Activated CD4-positive, alpha-beta memory T cell treated with anti-CD3 and anti-CD28 coated beads, Interleukin-2, amount 10 ng/mL, durations not matched to agents 7 days and 5 days (primary cell): ENCODE data around the gene MPG. TPM values are rescaled to one million over a fixed set of nuclear protein-coding genes. Genes with fewer than 3 reads are reported as not detected.
A peak's percentile ranks its signal among the peaks of the same experiment; 100 is the strongest.

Experiments
- CTCF ChIA-PET: fragments of 350-600 bp; sonication (Branson Sonifier 250); formaldehyde crosslinking; loops from one replicate; lab custom pipeline; 2021; ENCODE audit warnings: antibody characterized with exemption, inconsistent platforms; lab: Charles Lee
- POLR2A ChIA-PET: fragments of 350-600 bp; sonication (Branson Sonifier 250); formaldehyde crosslinking; loops from one replicate; lab custom pipeline; 2021; ENCODE audit warnings: antibody characterized with exemption; lab: Charles Lee
- DNase-seq: peaks from one replicate; pipeline ENCODE4 v3.0.0-alpha.2; 2020
- H3K27ac Mint-ChIP-seq: one replicate; pipeline ENCODE4 v1.8.0; 2021; ENCODE audit warnings: mild to moderate bottlenecking, mixed read lengths
- H3K27me3 Mint-ChIP-seq: one replicate; pipeline ENCODE4 v1.8.0; 2021; ENCODE audit warnings: mixed read lengths
- H3K36me3 Mint-ChIP-seq: one replicate; pipeline ENCODE4 v1.8.0; 2021; ENCODE audit warnings: low read depth, mixed read lengths
- H3K4me1 Mint-ChIP-seq: one replicate; pipeline ENCODE4 v1.8.0; 2021; ENCODE audit warnings: mixed read lengths
- H3K4me3 Mint-ChIP-seq: one replicate; pipeline ENCODE4 v1.8.0; 2021; ENCODE audit warnings: mild to moderate bottlenecking, mixed read lengths
- H3K9me3 Mint-ChIP-seq: one replicate; pipeline ENCODE4 v1.8.0; 2021; ENCODE audit warnings: mixed read lengths
- total RNA-seq, 2 experiments: library from RNA; stranded (reverse); gene quantifications; one replicate each; pipeline ENCODE4 v1.2.3, GENCODE V29; 2021

MPG gene
- total RNA-seq, 2 experiments from 2014 or later = 59.9 to 64.3 TPM

- CTCF ChIA-PET = interaction anchor here (0.6 to 2.2 kb wide), 4 partner anchors 11 to 30 kb away, joined by 3 to 21 read pairs (median 4); no protein-coding TSS in a partner anchor
- H3K27ac Mint-ChIP-seq = peak overlapping the region; percentile 59
These were observed 23.8 kb upstream of the MPG start for GRCh38 chr16:54237-54581.

GRCh38 chr16:55571-56136 lies 22.4 kb upstream of the MPG start:
- no peaks in the 10 kb centered on the region for H3K27me3 Mint-ChIP-seq
- ChIA-PET POLR2A (interaction anchor here (0.9 to 1.1 kb wide), 3 partner anchors 10 to 29 kb away, joined by 3 read pairs; no protein-coding TSS in a partner anchor), CTCF (interaction anchor here (1.0 kb wide), 1 partner anchor 10 kb away, joined by 4 read pairs; no protein-coding TSS in a partner anchor)
- peaks cover 21% of the 10 kb centered on the region for H3K36me3 Mint-ChIP-seq
- H3K4me1 Mint-ChIP-seq = peaks cover 28% of the 10 kb centered on the region
- H3K4me3 Mint-ChIP-seq = peak overlapping the region; percentile 14
- H3K27ac Mint-ChIP-seq = no peak overlapping the region
- no peaks in the 10 kb centered on the region for H3K9me3 Mint-ChIP-seq
- no peak for DNase-seq

More at GRCh38 chr16:54237-54581, 23.8 kb upstream of the MPG start:
- H3K4me1 Mint-ChIP-seq = peaks cover 34% of the 10 kb centered on the region
- H3K27me3 Mint-ChIP-seq = no peaks in the 10 kb centered on the region
- H3K36me3 Mint-ChIP-seq = peaks cover 27% of the 10 kb centered on the region
- no peak for DNase-seq
- H3K9me3 Mint-ChIP-seq = no peaks in the 10 kb centered on the region
- POLR2A ChIA-PET = interaction anchor here (0.7 to 2.5 kb wide), 5 partner anchors 8 to 34 kb away, joined by 3 to 18 read pairs (median 11); partner anchors contain the start of gene MPG
- peak overlapping the region; percentile 98 for H3K4me3 Mint-ChIP-seq

GRCh38 chr16:56231-56927 lies 21.6 kb upstream of the MPG start:
- Mint-ChIP-seq H3K27me3 (no peaks in the 10 kb centered on the region), H3K4me3 (peak overlapping the region; percentile 14), H3K27ac (no peak overlapping the region), H3K9me3 (no peaks in the 10 kb centered on the region), H3K4me1 (peaks cover 21% of the 10 kb centered on the region), H3K36me3 (peaks cover 14% of the 10 kb centered on the region)
- ChIA-PET CTCF (interaction anchor here (1.0 to 1.1 kb wide), 2 partner anchors 9 to 41 kb away, joined by 4 read pairs; no protein-coding TSS in a partner anchor), POLR2A (interaction anchor here (0.9 to 1.1 kb wide), 3 partner anchors 9 to 29 kb away, joined by 3 read pairs; no protein-coding TSS in a partner anchor)
- no peak for DNase-seq

GRCh38 chr16:57711-58110 lies 20.3 kb upstream of the MPG start:
- no peak for DNase-seq
- Mint-ChIP-seq H3K27me3 (no peaks in the 10 kb centered on the region), H3K4me1 (peaks cover 15% of the 10 kb centered on the region), H3K27ac (no peak overlapping the region), H3K36me3 (peaks cover 9% of the 10 kb centered on the region), H3K9me3 (no peaks in the 10 kb centered on the region), H3K4me3 (no peak overlapping the region)
- CTCF ChIA-PET = interaction anchor here (0.6 to 1.3 kb wide), 3 partner anchors 8 to 136 kb away, joined by 3 to 5 read pairs (median 4); no protein-coding TSS in a partner anchor
- POLR2A ChIA-PET = interaction anchor here (1.0 kb wide), 1 partner anchor 19 kb away, joined by 4 read pairs; no protein-coding TSS in a partner anchor

- Mint-ChIP-seq H3K36me3 (peaks cover 5% of the 10 kb centered on the region), H3K4me3 (no peak overlapping the region), H3K9me3 (no peaks in the 10 kb centered on the region), H3K27me3 (no peaks in the 10 kb centered on the region), H3K4me1 (peaks cover 11% of the 10 kb centered on the region), H3K27ac (no peak overlapping the region)
- ChIA-PET CTCF (interaction anchor here (0.5 kb wide), 1 partner anchor 14 kb away, joined by 4 read pairs; no protein-coding TSS in a partner anchor), POLR2A (interaction anchor here (1.0 kb wide), 1 partner anchor 18 kb away, joined by 4 read pairs; no protein-coding TSS in a partner anchor)
- no peak for DNase-seq
These were observed 19.3 kb upstream of the MPG start for GRCh38 chr16:58491-59439.

GRCh38 chr16:59440-60059 lies 18.5 kb upstream of the MPG start:
- POLR2A ChIA-PET = no interaction called here
- no peaks in the 10 kb centered on the region for H3K27me3 Mint-ChIP-seq
- H3K27ac Mint-ChIP-seq = no peak overlapping the region
- peaks cover 7% of the 10 kb centered on the region for H3K4me1 Mint-ChIP-seq
- H3K4me3 Mint-ChIP-seq = no peak overlapping the region
- H3K36me3 Mint-ChIP-seq = peaks cover 5% of the 10 kb centered on the region
- no peak for DNase-seq
- CTCF ChIA-PET = no interaction called here
- H3K9me3 Mint-ChIP-seq = no peaks in the 10 kb centered on the region

GRCh38 chr16:60166-60565 lies 17.9 kb upstream of the MPG start:
- Mint-ChIP-seq H3K36me3 (peaks cover 5% of the 10 kb centered on the region), H3K4me3 (no peak overlapping the region), H3K4me1 (peaks cover 4% of the 10 kb centered on the region), H3K27me3 (no peaks in the 10 kb centered on the region), H3K27ac (no peak overlapping the region), H3K9me3 (no peaks in the 10 kb centered on the region)
- CTCF ChIA-PET = interaction anchor here (0.6 to 1.2 kb wide), 2 partner anchors 8 to 37 kb away, joined by 5 to 8 read pairs; no protein-coding TSS in a partner anchor
- POLR2A ChIA-PET = no interaction called here
- DNase-seq = no peak

- no peak overlapping the region for H3K27ac Mint-ChIP-seq
- H3K4me3 Mint-ChIP-seq = no peak overlapping the region
- POLR2A ChIA-PET = interaction anchor here (2.7 kb wide), 1 partner anchor 8 kb away, joined by 11 read pairs; the partner anchor contains the start of genes POLR3K and SNRNP25
- CTCF ChIA-PET = interaction anchor here (1.2 to 9.4 kb wide), 2 partner anchors 36 kb away, joined by 8 to 194 read pairs; no protein-coding TSS in a partner anchor
- peaks cover 2% of the 10 kb centered on the region for H3K4me1 Mint-ChIP-seq
- no peak for DNase-seq
- H3K36me3 Mint-ChIP-seq = peaks cover 2% of the 10 kb centered on the region
- no peaks in the 10 kb centered on the region for H3K27me3 Mint-ChIP-seq
- H3K9me3 Mint-ChIP-seq = no peaks in the 10 kb centered on the region
These were observed 16.8 kb upstream of the MPG start for GRCh38 chr16:60929-61878.

- ChIA-PET CTCF (interaction anchor here (9.4 kb wide), 1 partner anchor 35 kb away, joined by 194 read pairs; no protein-coding TSS in a partner anchor), POLR2A (interaction anchor here (2.7 kb wide), 1 partner anchor 8 kb away, joined by 11 read pairs; the partner anchor contains the start of genes POLR3K and SNRNP25)
- Mint-ChIP-seq H3K4me1 (peaks cover 2% of the 10 kb centered on the region), H3K27me3 (no peaks in the 10 kb centered on the region), H3K9me3 (no peaks in the 10 kb centered on the region), H3K4me3 (no peak overlapping the region), H3K27ac (no peak overlapping the region), H3K36me3 (no peaks in the 10 kb centered on the region)
- DNase-seq = no peak
These were observed 16.1 kb upstream of the MPG start for GRCh38 chr16:61879-62281.

- H3K4me1 Mint-ChIP-seq = peaks cover 2% of the 10 kb centered on the region
- H3K4me3 Mint-ChIP-seq = no peak overlapping the region
- no peaks in the 10 kb centered on the region for H3K9me3 Mint-ChIP-seq
- CTCF ChIA-PET = interaction anchor here (1.7 to 9.4 kb wide), 2 partner anchors 35 to 44 kb away, joined by 7 to 194 read pairs; no protein-coding TSS in a partner anchor
- H3K27ac Mint-ChIP-seq = no peak overlapping the region
- no peaks in the 10 kb centered on the region for H3K36me3 Mint-ChIP-seq
- POLR2A ChIA-PET = interaction anchor here (2.7 kb wide), 1 partner anchor 9 kb away, joined by 11 read pairs; the partner anchor contains the start of genes POLR3K and SNRNP25
- no peaks in the 10 kb centered on the region for H3K27me3 Mint-ChIP-seq
- no peak for DNase-seq
These were observed 15.6 kb upstream of the MPG start for GRCh38 chr16:62283-62967.
